K562 (cell line): Measurements from ENCODE around the gene CRY2. TPM values are rescaled to one million over a fixed set of nuclear protein-coding genes. Genes with fewer than 3 reads are reported as not detected.
A peak's percentile ranks its signal among the peaks of the same experiment; 100 is the strongest.

Experiments used
- ATAC-seq: fragments of 200-7000 bp; cut with Tn5 transposase; 3 replicates; pipeline ENCODE4 v1.9.1; 2020; ENCODE audit warnings: moderate library complexity
- BruUV-seq: library from RNA; stranded (reverse); fragments of 400-500 nt; replicated peaks from 2 replicates; lab custom pipeline; 2021; lab: Mats Ljungman, UMichigan
- CTCF ChIA-PET: fragments of 300-600 bp; formaldehyde crosslinking; extraction: SDS; loops from one replicate; lab custom pipeline; 2021; ENCODE audit warnings: low intra/inter-chr PET ratio; lab: Yijun Ruan, JAX
- POLR2A ChIA-PET: fragments of 300-600, 350-650 bp; sonication (Branson Sonifier 250); formaldehyde crosslinking; extraction: SDS; loops from one replicate; lab custom pipeline; 2021; ENCODE audit warnings: antibody characterized with exemption, inconsistent platforms; lab: Yijun Ruan, JAX
- DNase-seq, 4 experiments: peaks; one replicate each; pipeline versions ENCODE4 v3.0.0 to v3.0.0-alpha.2; 2011 to 2018; ENCODE audit warnings: low spot score in 3 of 4, mixed read lengths in 3 of 4; ENCODE audit errors: extremely low read depth in 1 of 4
- FAIRE-seq: peaks from 2 replicates; lab custom pipeline; 2011; peaks lifted over from hg19 to GRCh38; lab: Jason Lieb, UNC
- H2AFZ ChIP-seq: 2 replicates; pipeline ENCODE4 v1.6.0; 2011; ENCODE audit warnings: low read depth, low read length, control low read depth, inconsistent platforms
- H3K27ac ChIP-seq: fragments of 200-600 bp; 3 replicates; pipeline ENCODE4 v1.8.0; 2011; ENCODE audit warnings: low read depth, mild to moderate bottlenecking, control low read depth, inconsistent platforms, low read length, moderate library complexity, mixed read lengths; ENCODE audit errors: extremely low read depth
- H3K27me3 ChIP-seq, 2 experiments: fragments of 300-600 bp in 1 of 2; 2 replicates in 1 of 2; 3 replicates in 1 of 2; pipeline versions ENCODE4 v1.6.0 to v1.8.0; 2011; ENCODE audit warnings: inconsistent platforms in 2 of 2, low read length in 2 of 2, mild to moderate bottlenecking in 1 of 2, mixed read lengths in 1 of 2, moderate library complexity in 1 of 2; ENCODE audit not compliant: control insufficient read depth in 2 of 2, insufficient read depth in 2 of 2
- H3K36me3 ChIP-seq: fragments of 300-600 bp; 3 replicates; pipeline ENCODE4 v1.8.0; 2011; ENCODE audit warnings: mild to moderate bottlenecking, low read length, inconsistent platforms; ENCODE audit not compliant: control insufficient read depth, insufficient read depth
- H3K4me1 ChIP-seq, 2 experiments: fragments of 200-600 bp in 1 of 2; replicated peaks in 1 of 2; 2 replicates in 1 of 2; 3 replicates in 1 of 2; pipeline versions ENCODE4 v1.5.1 to v1.8.0; 2011; ENCODE audit warnings: inconsistent platforms in 2 of 2, low read length in 2 of 2, mild to moderate bottlenecking in 1 of 2, mixed read lengths in 1 of 2, moderate library complexity in 1 of 2; ENCODE audit not compliant: control insufficient read depth in 2 of 2, insufficient read depth in 2 of 2
- H3K4me2 ChIP-seq: 2 replicates; pipeline ENCODE4 v1.6.1; 2011; ENCODE audit warnings: low read length, control low read depth, inconsistent platforms, mixed read lengths; ENCODE audit not compliant: insufficient read depth
- H3K4me3 ChIP-seq: fragments of 200-600 bp; sonication (generic), shearing (Covaris generic); 2 replicates; pipeline ENCODE4 v1.5.1; 2016; ENCODE audit warnings: control low read depth, inconsistent platforms
- H3K79me2 ChIP-seq: fragments of 200-600 bp; 3 replicates; pipeline ENCODE4 v1.8.0; 2011; ENCODE audit warnings: low read length, inconsistent platforms; ENCODE audit not compliant: control insufficient read depth, insufficient read depth
- H3K9ac ChIP-seq, 2 experiments: 2 replicates each; pipeline versions ENCODE4 v1.6.0 to v1.6.1; 2011; ENCODE audit warnings: low read depth in 2 of 2, low read length in 2 of 2, control low read depth in 1 of 2, inconsistent platforms in 1 of 2, mild to moderate bottlenecking in 1 of 2, mixed read lengths in 1 of 2; ENCODE audit not compliant: insufficient read depth in 1 of 2
- H3K9me1 ChIP-seq: one replicate; pipeline ENCODE4 v1.6.0; 2011; ENCODE audit warnings: inconsistent platforms, mild to moderate bottlenecking, low read length, moderate library complexity; ENCODE audit not compliant: control insufficient read depth, insufficient read depth
- H3K9me3 ChIP-seq: replicated peaks from 2 replicates; pipeline ENCODE4 v1.5.1; 2011; ENCODE audit warnings: low read depth, low read length, inconsistent platforms; ENCODE audit not compliant: control insufficient read depth, insufficient read depth
- H4K20me1 ChIP-seq: replicated peaks from 2 replicates; pipeline ENCODE4 v1.6.1; 2011; ENCODE audit warnings: low read length, inconsistent platforms, mixed read lengths; ENCODE audit not compliant: control insufficient read depth, insufficient read depth
- ARNT ChIP-seq, 2 experiments: fragments of 450-650 bp; IDR thresholded peaks; 2 replicates each; pipeline ENCODE4 v1.6.1; 2016; ENCODE audit warnings: mild to moderate bottlenecking in 1 of 2
- C11orf30 ChIP-seq: fragments of 450-650 bp; IDR thresholded peaks from 2 replicates; pipeline ENCODE4 v1.6.1; 2016; ENCODE audit warnings: low read depth, mild to moderate bottlenecking
- CBFA2T2 ChIP-seq: fragments of 450-650 bp; conservative IDR thresholded peaks from 2 replicates; pipeline ENCODE4 v1.6.1; 2017; ENCODE audit warnings: mild to moderate bottlenecking
- CBX8 ChIP-seq: fragments of 200-600 bp; sonication (generic); IDR thresholded peaks from 2 replicates; pipeline ENCODE4 v1.6.1; 2012; ENCODE audit warnings: borderline replicate concordance, mixed run types, low read depth, mild to moderate bottlenecking, moderate library complexity, mixed read lengths, low read length, control low read depth, inconsistent platforms; ENCODE audit not compliant: poor library complexity, severe bottlenecking; ENCODE audit errors: extremely low read depth
- CEBPB ChIP-seq: fragments of 450-650 bp; IDR thresholded peaks from 2 replicates; pipeline ENCODE4 v1.6.1; 2016; ENCODE audit warnings: missing genetic modification characterization, missing compliant biosample characterization
- CREB1 ChIP-seq, 2 experiments: sonication (generic) in 1 of 2; formaldehyde crosslinking in 1 of 2; IDR thresholded peaks; 2 replicates each; pipeline versions ENCODE4 v1.6.1 to v1.8.0; 2012 to 2022; ENCODE audit warnings: inconsistent platforms in 1 of 2, mild to moderate bottlenecking in 1 of 2, missing genetic modification reagents in 1 of 2, moderate library complexity in 1 of 2
- E2F4 ChIP-seq: sonication (generic); formaldehyde crosslinking; IDR thresholded peaks from 2 replicates; pipeline ENCODE4 v1.8.0; 2022; ENCODE audit warnings: mild to moderate bottlenecking, low read depth, missing genetic modification reagents
- EP400 ChIP-seq: fragments of 450-650 bp; IDR thresholded peaks from 2 replicates; pipeline ENCODE4 v1.6.1; 2017; ENCODE audit warnings: antibody characterized with exemption, mild to moderate bottlenecking, moderate library complexity
- GABPB2 ChIP-seq: fragments of 250-450 bp; sonication (Bioruptor Pico); conservative IDR thresholded peaks from 2 replicates; pipeline ENCODE4 v1.5.1; 2021; ENCODE audit warnings: mild to moderate bottlenecking
- HMG20A ChIP-seq: fragments of 450-650 bp; formaldehyde crosslinking; conservative IDR thresholded peaks from 2 replicates; pipeline ENCODE4 v1.4.0; 2020; ENCODE audit warnings: mild to moderate bottlenecking, mixed read lengths
- IRF2 ChIP-seq: sonication (generic); formaldehyde crosslinking; IDR thresholded peaks from 2 replicates; pipeline ENCODE4 v1.8.1; 2022; ENCODE audit warnings: mild to moderate bottlenecking, missing genetic modification reagents
- L3MBTL2 ChIP-seq: fragments of 450-650 bp; IDR thresholded peaks from 2 replicates; pipeline ENCODE4 v1.6.1; 2016; ENCODE audit warnings: mild to moderate bottlenecking, moderate library complexity
- LCOR ChIP-seq: sonication (generic); formaldehyde crosslinking; IDR thresholded peaks from 2 replicates; pipeline ENCODE4 v1.8.0; 2022; ENCODE audit warnings: mild to moderate bottlenecking, missing genetic modification reagents
- MCM5 ChIP-seq: fragments of 450-650 bp; IDR thresholded peaks from 2 replicates; pipeline ENCODE4 v1.6.1; 2016; ENCODE audit warnings: low read depth
- MTF1 ChIP-seq: fragments of 250-450 bp; sonication (Bioruptor Pico); IDR thresholded peaks from 2 replicates; pipeline ENCODE4 v1.9.0; 2021; ENCODE audit warnings: moderate library complexity, mild to moderate bottlenecking, inconsistent platforms, borderline replicate concordance
- NCOR1 ChIP-seq: fragments of 450-650 bp; IDR thresholded peaks from 2 replicates; pipeline ENCODE4 v1.6.1; 2016; ENCODE audit warnings: mild to moderate bottlenecking, moderate library complexity
- NFIC ChIP-seq: fragments of 450-650 bp; IDR thresholded peaks from 2 replicates; pipeline ENCODE4 v1.6.1; 2017; ENCODE audit warnings: mild to moderate bottlenecking, inconsistent platforms
- NR2C2 ChIP-seq, 2 experiments: fragments of 200-800 bp in 1 of 2; sonication (Bioruptor generic) in 1 of 2; sonication (generic) in 1 of 2; formaldehyde crosslinking in 1 of 2; IDR thresholded peaks; 2 replicates each; pipeline versions ENCODE4 v1.6.1 to v1.8.0; 2016 to 2022; ENCODE audit warnings: mild to moderate bottlenecking in 1 of 2, missing compliant biosample characterization in 1 of 2, missing genetic modification characterization in 1 of 2, missing genetic modification reagents in 1 of 2
- POLR2B ChIP-seq: fragments of 450-650 bp; IDR thresholded peaks from 2 replicates; pipeline ENCODE4 v1.6.1; 2018; ENCODE audit warnings: low read depth; ENCODE audit not compliant: partially characterized antibody
- SNIP1 ChIP-seq: fragments of 450-650 bp; IDR thresholded peaks from 2 replicates; pipeline ENCODE4 v1.7.1; 2017; ENCODE audit warnings: low read depth, mild to moderate bottlenecking
- ZNF311 ChIP-seq: fragments of 250-450 bp; sonication (Bioruptor Pico); IDR thresholded peaks from 2 replicates; pipeline ENCODE4 v1.4.0; 2020; ENCODE audit warnings: mild to moderate bottlenecking, moderate library complexity
- ZNF512 ChIP-seq: IDR thresholded peaks from 2 replicates; pipeline ENCODE4 v1.6.1; 2016; ENCODE audit warnings: missing genetic modification characterization, missing compliant biosample characterization
- WGBS: fragments of 100-300 bp; shearing (Covaris generic); methylation state at CpG from one replicate; pipeline ENCODE4 v1.1.6; 2016; ENCODE audit warnings: low coverage, mixed read lengths; ENCODE audit not compliant: insufficient coverage; ENCODE audit errors: missing lambda C conversion rate; 5-methylcytosine and 5-hydroxymethylcytosine counted together
- in situ Hi-C: fragments of 300-500 bp; cut with MboI; formaldehyde crosslinking; loops from 4 replicates; pipeline ENCODE4 v1.15.0; 2018; ENCODE audit warnings: inconsistent platforms, mixed read lengths
- intact Hi-C: fragments of 100-400 bp; cut with micrococcal nuclease; formaldehyde crosslinking; loops from 2 replicates; pipeline ENCODE4 v1.14.2; 2022
- polyA plus RNA-seq, 8 experiments: library from polyadenylated mRNA; depleted of rRNA in 4 of 8; stranded (reverse) in 5 of 8; unstranded in 3 of 8; fragments of >200 nt; fragmentation: Nextera tagmentation in 2 of 8; fragmentation: Illumina TruSeq in 1 of 8; extraction: Ambion mirVana in 2 of 8; extraction: Trizol in 1 of 8; gene quantifications; 2 replicates each; pipeline versions ENCODE4 v1.2.1 to v1.2.3, GENCODE V29; 2011 to 2014; ENCODE audit warnings: inconsistent platforms in 1 of 8, missing spikeins in 1 of 8
- total RNA-seq, 7 experiments: library from RNA; depleted of rRNA in 6 of 7; stranded (reverse); fragments of >200 nt in 6 of 7; fragmentation: Illumina TruSeq in 2 of 7; extraction: Trizol in 2 of 7; gene quantifications; 2 replicates each; pipeline versions ENCODE4 v1.2.1 to v1.2.3, GENCODE V29; 2011 to 2021; ENCODE audit warnings: low replicate concordance in 1 of 7

The CRY2 gene
- total and polyA plus RNA-seq, 9 of the 15 experiments (the other 6 are each of a cell fraction or from before 2014, with no cell fraction given): 2.3 to 23.9 (median 14.8) TPM

DNA sequence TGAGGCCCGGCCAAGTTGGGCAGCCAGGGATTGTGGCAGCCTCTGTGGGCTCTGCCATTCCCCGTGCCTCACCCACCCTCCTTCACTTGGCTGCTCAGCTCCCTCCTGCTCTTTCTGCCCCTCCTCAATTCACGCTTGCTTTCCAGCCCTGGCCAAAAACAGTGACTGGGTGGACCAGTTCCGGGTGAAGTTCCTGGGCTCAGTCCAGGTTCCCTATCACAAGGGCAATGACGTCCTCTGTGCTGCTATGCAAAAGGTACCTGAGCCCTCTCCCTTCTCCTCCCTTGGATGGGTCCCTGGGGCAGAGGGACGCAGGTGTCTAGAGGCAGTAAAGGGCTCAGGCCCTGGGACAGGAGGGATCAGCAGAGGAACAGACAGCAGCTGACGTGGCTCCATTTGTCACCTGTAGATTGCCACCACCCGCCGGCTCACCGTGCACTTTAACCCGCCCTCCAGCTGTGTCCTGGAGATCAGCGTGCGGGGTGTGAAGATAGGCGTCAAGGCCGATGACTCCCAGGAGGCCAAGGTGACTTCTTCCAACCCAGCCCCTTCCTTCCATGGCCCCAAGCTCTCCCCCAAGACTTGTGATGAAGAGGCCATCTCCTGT lies 57.1 kb downstream of the CRY2 start:
- no peak overlapping the region for H3K4me3 ChIP-seq
- H2AFZ ChIP-seq: no peak overlapping the region
- H3K9me1 ChIP-seq: peaks cover 5% of the 10 kb centered on the region
- BruUV-seq: no TSS peak
- H3K9me3 ChIP-seq: no peaks in the 10 kb centered on the region
- WGBS: 17% methylated on average over 15 of the region's 15 CpGs
- H3K36me3 ChIP-seq: peaks cover 3% of the 10 kb centered on the region; the same call in 1 of the 3 replicates
- H3K79me2 ChIP-seq: no peaks in the 10 kb centered on the region
- H3K9ac ChIP-seq: peak overlapping the region in 1 of 2 experiments; percentile 68; a peak in 2 of 4 replicates
- H3K27ac ChIP-seq: no peak overlapping the region; the same call in 2 of the 3 replicates
- H3K4me2 ChIP-seq: peak overlapping the region; percentile 30; the same call in 1 of the 2 replicates
- POLR2A ChIA-PET: no interaction called here
- 0 out of 2 replicates have a peak, but pooled peaks cover 3% of the 10 kb centered on the region for H4K20me1 ChIP-seq
- DNase-seq (peak; percentile 41 to 83 (median 53)), ATAC-seq (peak; percentile 33), FAIRE-seq (peak; percentile 70)
- CTCF ChIA-PET: no interaction called here
- intact Hi-C loops: no loop called here
- peaks cover 10 to 83% of the 10 kb centered on the region in 2 experiments for H3K4me1 ChIP-seq
- H3K27me3 ChIP-seq: no peaks in the 10 kb centered on the region
- in situ Hi-C loops: no loop called here
- TF ChIP-seq ARNT (IDR thresholded peaks at IDR 0.05) (no peak), ZNF512 (tag) (no peak), L3MBTL2 (peak; percentile 86), NCOR1 (peak; percentile 78), EP400 (no peak), IRF2 (CRISPR knock-in tag) (no peak), ZNF311 (CRISPR knock-in tag) (no peak), NR2C2 (CRISPR knock-in tag; IDR thresholded peaks at IDR 0.05) (peak; percentile 74; the same call in 1 of the 2 replicates), NR2C2 (tag; IDR thresholded peaks at IDR 0.05) (no peak), MTF1 (CRISPR knock-in tag) (no peak), MCM5 (no peak), NFIC (peak; percentile 77), CEBPB (tag) (no peak), POLR2B (no peak), C11orf30 (no peak), CBFA2T2 (peak; percentile 90), GABPB2 (CRISPR knock-in tag) (no peak), SNIP1 (no peak), CBX8 (no peak), HMG20A (no peak), LCOR (no peak), E2F4 (CRISPR knock-in tag) (no peak), CREB1 (IDR thresholded peaks at IDR 0.05) (peak; percentile 73; the same call in 1 of the 2 replicates), CREB1 (CRISPR knock-in tag; IDR thresholded peaks at IDR 0.05) (peak; percentile 62; the same call in 1 of the 2 replicates)
